GM04504 (cell line): ENCODE data around the gene GRAP2.

Experiments used
- DNase-seq: peaks from one replicate; pipeline ENCODE4 v3.0.0-alpha.2; 2012; ENCODE audit warnings: low read depth

GRAP2 gene

DNA sequence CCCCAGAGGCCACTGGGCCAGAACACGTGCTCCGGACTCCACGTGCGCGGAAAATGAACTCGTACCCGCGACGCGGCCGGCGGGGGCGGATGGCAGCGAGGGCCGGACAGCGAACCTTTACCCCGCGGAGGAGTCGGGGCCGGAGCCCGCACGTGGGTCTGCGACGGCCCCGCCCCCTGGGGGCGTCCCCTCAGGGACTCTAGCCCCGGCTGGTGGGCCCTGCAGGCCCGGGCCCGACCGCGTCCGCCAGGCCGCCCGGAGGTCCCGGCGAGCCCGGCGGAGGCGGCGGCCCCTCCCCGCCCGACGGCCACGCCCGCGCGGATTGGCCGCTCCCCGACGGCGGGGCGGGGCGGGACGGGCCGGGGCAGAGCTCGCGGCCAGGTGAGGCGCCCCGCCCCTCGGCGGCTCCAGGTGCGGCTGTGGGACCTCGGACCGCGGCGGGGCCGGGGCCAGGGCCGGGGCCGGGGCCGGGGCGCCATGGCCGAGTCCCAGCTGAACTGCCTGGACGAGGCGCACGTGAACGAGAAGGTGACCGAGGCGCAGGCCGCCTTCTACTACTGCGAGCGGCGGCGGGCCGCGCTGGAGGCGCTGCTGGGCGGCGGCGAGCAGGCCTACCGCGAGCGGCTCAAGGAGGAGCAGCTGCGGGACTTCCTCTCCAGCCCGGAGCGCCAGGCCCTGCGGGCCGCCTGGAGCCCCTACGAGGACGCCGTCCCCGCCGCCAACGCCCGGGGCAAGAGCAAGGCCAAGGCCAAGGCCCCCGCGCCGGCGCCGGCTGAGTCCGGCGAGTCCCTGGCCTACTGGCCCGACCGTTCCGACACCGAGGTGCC, 93.9 kb downstream of the GRAP2 start, which contains the start of gene FAM83F:
Gene FAM83F, plus strand, starts transcription at position 389 of the 827 bp plus-strand sequence. Its CDS starts 89 bp downstream, at position 478.
- no peak for DNase-seq

DNA sequence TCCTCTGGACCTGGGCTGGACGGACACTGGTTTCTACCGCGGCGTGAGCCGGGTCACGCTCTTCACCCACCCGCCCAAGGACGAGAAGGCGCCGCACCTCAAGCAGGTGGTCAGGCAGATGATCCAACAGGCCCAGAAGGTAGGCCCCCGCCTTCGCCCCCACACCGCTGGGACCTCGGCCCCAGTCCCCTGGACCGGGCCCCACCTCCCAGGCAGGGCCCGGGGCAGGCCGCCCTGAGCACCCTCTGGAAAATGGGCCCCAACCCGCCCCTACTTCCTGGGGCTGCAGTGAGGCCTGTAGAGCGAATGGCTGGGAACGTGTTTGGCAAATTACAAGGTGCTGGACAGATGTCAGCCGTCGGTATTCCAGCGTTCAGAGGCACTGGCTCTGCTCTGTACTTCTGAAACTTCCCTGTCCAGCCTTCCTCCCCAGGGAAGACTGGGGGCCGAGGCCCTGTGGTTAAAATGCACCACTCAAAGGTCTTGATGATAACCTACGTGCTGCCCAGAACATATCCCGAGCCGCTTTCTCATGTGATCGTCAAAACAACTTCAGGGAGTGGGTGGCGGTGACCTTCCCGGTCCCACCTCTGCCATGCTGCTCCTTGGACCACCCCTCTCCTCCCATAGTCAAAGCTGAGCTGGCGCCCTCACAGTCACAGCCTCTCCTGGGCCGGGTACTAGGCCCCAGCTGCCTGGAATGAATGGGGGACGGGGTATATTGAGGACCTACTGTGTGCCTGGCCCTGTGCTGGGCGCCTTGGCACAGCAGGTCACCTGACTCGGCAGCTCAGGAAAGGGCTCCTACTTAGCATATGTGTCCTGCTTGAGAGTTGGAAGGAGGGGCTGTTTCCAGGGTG, 94.7 kb downstream of the GRAP2 start:
- DNase-seq: no peak

DNA sequence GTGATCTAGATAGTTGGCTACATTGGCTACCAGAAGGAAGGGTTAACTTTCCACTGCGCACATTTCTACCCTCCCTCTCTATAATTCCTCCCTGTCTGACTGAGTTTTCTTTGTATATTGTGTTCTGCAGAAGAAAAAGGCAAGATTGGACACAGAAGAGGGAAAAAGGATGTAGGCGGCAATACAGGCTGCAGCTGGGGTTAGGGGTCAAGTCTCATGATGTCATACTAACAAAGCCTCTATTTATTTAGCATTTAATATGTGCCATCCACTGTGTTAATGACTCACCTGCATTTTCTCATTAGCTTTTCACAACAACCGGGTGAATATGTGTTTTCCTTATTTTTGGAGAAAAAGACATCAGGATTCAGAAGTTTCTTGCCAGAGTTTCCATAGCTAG, 95.8 kb downstream of the GRAP2 start:
- no peak for DNase-seq

DNA sequence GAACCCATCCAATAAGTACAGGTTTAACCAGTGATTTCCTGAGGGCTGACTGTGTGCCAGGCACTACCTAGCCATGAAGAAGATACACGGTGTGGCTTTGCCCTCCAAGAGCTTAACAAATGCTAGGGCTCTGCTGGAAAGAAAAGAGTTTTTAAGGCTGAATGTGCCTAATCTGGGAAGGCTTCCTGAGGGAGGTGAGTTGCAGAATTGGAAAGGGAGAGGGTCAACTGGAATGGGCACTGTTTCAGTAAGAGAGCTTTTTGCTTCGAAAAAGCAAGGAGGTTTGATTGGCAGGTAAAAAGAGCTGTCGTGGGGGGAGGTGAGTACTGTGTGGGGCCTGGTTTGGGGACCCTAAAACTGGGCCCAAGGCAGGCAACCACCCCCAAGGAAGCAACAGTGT, 96.5 kb downstream of the GRAP2 start:
- no peak for DNase-seq

DNA sequence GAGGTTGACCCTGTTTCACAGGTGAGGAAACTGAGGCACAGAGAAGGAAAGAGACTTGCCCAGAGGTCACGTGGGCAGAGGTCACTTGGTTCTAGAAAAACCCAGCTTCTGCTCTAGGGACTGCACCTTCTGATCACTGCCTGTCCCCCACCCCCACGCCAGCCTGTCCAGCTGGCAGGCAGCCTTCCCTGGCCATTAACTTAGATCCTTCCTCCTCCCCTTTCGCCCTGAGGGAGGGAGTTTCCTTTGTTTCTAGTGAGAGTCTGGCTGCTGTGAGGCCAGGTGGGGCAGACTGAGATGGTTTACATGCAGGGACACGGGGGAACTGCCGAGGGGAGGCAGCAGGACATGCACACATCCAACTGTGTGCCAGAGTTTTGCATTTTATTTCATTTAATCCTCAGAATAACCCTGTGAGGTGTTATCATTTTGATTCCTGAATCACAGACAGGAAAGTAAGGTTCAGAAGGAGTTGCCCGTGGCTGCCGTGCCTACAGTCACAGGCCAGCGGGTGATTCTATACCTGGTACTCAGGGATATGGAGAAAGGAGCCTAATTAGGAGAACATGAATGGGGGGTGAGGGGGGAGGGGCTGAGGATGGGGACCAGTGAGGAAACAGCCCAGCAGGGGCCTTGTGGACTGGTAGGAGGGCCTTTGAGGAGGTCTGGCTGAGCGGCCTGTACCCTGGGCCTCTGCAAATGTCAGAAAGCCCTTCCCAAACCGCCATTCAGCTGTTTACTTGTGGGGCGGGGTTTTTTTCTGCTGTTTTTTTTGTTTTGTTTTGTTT, 97.2 kb downstream of the GRAP2 start:
- no peak for DNase-seq

DNA sequence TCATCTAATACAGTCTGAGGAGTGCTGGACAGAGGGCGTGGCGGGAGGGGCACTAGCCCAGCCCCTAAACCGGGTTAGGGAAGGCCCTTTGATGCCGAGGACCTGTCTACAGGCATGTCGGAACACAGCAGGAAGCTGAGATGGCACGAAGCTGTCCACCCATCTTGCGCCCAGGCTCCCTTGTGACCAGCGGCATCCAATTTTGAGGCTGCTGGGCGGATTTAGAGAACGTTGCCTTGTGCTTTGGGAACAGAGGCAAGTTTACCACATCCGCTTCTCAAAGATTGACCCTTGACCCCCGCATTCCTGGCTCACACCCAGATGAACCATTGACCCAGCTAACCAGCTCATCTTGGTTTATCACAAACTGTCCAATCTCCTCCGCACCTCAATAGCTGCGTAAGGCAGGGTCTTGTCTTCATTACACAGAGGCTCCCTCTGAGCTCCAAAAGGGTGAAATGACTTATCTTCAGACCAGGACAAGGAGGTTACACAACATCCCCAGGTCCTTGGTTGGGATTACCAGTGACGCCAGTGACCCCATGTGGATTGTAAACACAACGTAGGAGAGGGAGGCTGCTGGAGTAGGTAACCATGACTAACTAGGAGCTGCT, 98.4 kb downstream of the GRAP2 start:
- DNase-seq: no peak

DNA sequence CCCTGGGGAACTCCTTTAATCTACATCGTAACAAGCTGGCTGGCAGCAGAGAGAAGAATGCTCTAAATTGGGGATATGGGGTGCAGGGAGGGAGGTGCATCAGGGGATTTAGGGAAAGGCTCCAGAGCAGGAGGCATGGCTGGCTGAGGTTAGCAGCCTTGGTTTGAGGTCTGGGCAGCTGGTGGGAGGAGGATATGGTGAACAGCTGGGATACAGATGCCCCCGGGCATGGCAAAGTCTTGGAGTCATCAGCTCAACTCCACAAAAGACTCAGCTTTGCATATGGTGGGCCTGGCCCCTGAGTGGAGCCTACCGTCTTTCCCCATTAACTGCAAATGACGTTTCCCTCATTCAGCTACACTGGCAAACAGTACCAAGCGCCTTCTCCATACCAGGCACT, 99.3 kb downstream of the GRAP2 start:
- DNase-seq: no peak

DNA sequence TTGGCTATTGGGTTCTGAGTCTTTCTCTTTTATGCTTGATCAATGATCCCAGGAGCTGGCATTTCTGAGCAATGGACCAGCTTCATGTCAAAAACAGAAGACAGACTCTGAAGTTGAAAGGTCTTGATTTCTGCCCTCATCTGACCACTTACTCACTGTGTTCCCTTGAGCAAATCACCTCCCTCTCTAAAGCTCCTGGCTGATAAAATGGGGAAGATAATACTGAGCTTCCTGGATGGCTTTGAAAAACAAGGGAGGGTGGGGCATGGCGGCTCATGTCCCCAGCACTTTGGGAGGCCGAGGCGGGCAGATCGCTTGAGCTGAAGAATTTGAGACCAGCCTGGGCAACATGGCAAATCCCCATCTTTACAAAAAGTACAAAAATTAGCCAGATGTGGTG, 100.2 kb downstream of the GRAP2 start:
- no peak for DNase-seq

DNA sequence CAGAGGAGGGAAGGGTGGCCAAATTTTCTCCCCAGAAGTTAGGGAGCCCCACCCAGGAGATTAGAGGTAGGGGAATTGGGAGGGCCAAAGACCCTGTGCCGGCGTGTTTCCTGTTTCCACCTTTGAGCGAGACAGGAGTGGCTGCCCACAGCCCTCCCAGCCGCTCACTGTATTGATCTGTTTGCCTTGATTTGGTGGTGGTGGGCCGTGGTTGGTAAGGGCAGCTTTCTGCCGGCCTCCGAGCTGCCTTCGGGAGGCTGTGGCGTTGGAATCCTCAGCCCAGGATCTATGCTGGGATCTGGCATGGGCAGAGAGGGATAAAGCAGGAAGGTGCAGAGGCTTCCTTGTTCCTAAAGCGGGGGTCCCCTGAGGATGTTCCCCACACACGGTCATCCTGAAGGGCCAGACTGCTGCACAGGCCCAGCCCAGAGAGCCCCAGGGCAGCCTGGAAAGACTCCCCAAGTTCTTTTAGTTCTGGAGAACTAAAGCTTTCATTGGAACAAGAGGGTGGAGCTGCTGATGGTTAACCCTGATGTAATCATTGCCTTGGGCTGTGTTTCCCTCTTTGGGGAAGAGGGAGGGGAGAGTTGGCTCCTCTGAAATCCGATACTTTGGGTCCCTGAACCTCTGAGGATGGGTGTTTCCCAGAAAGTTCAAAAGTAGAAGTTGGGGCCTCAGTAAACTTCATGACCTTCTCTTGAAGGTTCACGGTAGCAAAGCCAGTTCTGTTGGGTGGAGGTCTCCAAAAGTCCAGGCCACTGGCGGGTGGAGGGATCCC, 101.1 kb downstream of the GRAP2 start:
- DNase-seq: no peak

DNA sequence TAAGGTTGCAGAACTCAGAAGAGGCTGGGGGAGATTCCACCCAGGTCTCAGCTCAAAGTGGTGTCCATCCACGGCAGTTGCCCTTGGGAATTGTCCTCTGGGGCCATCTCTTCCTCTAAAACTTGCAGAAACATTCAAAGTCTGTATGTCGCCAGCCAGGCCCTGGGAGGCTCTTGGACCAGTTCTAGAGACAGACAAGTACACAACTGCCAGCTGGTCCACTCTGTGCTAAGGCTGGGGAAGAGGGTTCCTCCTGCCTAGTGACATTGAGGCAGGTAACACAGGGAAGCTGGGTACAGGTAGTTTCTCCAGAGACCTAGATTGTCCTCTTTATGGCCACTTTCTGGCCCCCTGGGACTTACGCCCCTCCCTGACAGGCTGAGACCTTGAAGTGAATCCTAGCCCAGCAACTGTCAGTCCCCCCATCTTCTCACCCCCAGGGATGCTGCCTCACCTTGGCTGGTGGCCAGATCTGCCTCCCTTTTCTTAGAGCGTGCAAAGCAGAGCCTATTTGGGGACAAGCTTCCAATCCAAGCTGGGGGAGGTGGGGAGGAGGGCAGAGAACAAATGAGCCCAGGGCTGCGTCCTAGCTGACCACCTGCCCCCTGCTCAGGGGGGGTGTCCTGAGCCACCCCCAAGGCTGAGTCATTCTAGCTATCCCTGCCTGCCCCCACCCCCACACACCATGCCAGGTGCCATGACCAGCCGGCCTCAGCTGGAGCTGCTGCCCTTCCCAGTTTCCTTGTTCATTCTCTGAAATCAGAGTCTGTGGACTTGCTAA, 102.2 kb downstream of the GRAP2 start:
- no peak for DNase-seq

DNA sequence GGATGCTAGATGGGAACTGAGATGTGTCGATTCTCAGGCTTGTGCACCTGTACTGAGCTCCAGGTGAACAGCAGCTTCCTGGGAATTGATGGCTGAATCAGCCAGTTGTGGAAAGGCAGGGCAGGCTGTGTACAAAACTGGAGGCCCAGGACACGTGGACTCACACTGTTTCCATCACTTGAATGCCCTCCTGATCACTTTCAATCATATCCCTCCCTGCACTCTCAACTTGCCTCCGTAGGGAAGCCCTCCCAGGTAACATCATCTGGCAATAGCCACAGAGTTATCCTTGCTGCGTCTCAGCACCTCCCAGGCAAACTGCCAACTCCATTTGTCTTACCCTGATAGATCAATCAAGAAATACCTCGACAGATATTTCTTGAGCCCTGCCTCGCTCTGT, 104.0 kb downstream of the GRAP2 start:
- DNase-seq: no peak

DNA sequence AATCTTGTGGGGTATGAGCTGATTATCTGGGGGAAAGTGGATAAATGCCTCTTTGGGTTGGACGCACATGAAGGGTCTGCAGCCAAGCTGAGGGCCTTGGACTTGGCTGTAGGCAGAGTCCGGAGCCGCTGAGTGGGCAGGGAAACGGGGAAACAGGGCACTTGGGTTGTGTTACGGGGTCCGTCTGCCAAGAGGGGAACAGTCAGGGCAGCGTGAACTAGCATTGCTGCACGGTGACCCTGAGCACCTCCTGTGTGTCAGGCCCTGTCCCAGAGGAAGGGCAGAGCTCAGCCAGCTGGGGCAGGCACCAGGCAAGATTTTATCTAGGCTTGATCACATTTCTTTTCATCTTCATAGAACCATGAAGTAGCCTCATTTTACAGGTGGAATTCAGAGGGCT, 105.8 kb downstream of the GRAP2 start:
- DNase-seq: no peak

DNA sequence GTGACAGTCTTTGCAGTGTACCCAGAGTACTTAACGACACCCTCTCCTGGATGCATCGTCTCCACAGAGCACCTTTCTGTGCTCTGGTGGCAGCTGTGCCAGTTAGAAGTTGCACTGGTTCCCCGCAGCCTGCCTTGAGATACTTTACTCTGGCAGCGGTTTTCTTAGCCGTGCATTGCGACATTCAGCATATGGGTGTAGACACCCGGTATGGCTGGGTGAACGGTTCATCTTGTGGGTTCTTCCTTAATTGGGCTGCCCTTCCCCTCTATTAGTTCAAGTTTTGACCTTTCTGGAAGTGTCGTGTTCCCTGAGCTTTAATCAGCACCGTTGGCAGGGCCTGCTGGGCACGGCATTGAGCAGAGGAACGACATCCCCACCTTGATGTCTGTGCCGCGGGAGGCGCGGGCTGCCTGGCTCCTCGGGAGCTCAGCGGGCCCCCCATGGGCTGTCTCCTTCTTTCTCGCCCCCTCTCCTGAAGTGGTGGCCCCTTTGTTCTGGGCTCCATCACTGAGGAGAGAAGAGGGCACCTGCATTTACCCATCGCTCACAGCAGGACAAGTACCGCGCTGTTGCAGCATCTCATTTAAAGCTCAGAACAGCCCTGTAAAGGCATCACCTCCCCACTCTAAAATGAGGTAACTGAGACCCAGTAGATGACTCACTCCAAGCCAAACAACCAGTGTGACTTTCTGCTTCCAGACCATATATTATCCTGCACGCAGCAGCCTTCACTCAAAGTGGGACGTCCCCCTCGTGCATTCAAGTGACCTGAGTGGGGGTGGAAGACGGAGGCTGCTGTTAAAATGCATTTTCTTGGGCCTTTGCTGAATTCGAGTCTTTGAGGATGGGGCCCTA, 107.2 kb downstream of the GRAP2 start:
- no peak for DNase-seq

DNA sequence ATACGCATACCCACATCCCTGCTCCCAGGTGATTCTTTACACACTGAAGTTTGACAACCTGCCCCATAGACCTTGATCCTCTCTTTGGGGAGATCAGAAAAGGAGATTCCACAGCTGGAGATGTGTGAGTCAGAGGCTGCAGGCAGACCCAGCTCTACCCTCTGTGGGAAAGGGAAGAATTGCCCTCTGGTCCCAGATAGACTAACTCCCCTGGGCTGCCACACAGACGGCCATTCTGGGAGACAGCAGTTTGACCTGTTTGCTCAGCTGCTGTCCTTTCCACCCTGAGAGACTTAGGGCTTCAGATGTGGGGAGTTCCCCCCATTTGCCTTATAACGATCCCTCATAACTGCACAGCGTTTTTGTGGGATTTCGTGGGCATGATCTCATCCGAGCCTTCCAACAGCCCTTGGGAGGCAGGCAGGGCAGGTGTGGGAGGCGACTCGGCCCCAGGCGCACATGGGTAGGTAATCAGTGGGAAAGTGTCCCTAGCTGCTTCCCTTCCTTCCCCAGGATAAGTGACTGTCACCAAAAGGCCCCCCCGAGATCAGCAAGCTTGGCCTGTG, 107.9 kb downstream of the GRAP2 start:
- DNase-seq: no peak

DNA sequence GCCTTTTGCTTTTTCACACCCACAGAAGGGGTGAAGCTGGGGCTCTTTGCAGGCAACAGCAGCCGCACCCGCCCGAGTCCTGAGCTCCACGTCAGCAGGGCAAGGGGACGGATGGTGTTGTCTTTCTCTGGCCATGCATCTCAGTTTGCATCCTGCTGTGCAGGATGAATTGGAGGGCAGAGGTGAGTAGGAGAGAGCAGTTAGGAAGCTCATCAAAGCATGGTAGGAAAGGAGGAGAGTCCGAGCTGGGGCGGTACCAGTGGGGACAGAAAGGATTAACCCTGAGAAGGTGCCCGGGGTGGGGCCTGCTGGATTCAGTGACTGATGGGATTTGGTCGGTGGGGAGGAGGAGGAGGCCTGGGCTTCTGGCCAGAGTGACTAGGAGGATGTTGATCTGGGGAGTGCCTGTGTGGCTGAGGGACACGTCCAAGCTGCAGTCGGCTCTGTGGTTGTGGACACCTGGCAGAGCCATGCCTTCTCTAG, 108.4 kb downstream of the GRAP2 start:
- DNase-seq: no peak

DNA sequence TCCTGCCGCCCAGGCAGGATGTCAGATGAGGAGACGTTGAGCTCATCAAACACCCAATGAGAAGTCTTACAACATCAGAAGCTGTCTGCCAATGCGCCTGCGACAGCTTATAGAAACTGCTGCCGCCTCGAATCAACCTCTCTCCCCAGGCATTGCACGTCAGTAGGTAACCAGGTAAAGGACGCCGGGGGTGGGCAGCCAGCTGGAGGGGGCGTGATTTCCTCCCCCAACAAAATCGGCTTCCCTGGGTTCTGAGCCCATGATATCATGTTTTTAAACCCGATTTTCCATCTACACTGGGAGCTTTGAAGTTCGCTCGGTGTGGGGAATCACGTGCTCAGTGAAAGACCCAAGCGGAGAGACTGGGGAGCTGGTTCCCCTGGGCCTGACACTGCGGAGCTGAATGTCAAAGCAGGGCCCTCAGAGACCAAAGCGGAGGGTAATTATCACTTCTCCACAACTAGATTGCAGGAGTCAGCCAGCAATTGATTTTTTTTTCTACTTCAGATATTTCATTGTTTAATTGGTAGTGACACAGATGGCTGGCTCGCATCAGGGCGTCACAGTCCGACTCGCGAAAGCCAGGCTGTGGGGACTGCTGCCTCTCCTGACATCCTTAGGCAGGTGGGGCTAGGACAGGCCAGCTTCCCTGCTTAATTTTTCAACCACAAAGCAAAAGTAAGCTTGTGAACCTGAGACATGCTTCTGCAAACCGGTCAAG, 109.2 kb downstream of the GRAP2 start:
- DNase-seq: no peak

DNA sequence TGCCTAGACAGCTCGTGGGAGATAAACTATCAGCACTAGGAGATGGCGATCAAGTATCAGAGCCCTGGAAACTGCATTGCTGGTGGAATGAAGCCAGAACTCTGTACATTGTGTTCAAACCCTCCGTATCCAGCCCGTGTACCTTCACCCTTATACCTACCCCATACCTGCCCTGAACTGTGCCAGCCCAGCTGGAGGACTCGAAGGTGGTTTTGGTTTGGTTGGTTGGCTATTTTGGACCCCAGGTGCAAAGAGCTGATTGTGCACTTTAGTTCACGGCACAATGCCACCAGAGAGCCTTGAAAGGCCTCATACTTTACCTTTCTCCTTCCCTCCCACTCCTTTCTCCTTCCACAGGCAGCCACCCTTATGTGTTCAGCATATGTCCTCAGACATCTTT, 109.9 kb downstream of the GRAP2 start:
- no peak for DNase-seq

DNA sequence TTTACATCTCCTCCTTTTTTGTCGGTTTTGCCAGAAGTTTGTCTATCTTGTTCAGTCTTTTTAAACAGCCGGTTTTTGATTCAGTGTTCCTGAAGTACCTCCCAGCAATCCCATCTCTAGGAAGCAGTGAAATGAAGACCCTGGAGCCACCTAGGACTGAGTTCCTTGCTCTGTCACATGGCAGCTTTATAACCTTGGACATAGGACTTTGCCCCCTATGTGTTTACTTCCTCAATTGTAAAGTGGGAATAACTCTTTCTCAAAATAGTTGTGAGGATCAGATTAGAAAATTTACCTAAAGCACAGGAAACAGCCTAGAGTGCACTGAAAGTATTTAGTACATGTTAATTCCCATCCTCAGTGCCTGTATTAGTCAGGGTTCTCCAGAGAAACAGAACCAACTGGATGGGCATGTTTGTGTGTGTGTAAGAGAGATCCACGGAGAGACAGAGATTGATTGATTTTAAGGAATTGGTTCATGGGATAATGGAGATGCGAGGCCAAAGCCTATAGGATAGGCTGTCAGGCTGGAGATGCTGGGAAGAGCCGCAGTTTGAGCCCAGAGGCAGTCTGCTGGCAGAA, 113.9 kb downstream of the GRAP2 start:
- no peak for DNase-seq
